Hepatocyte (in vitro differentiated cells): ENCODE results near the gene PCNP.

ENCODE experiments used
- CTCF ChIP-seq: fragments of 200-600 bp; sonication (generic); IDR thresholded peaks from 2 replicates; pipeline ENCODE4 v1.5.1; 2016; ENCODE audit warnings: antibody characterized with exemption, mild to moderate bottlenecking; ENCODE audit not compliant: poor library complexity
- EZH2 ChIP-seq: fragments of 200-600 bp; sonication (generic); IDR thresholded peaks from 2 replicates; pipeline ENCODE4 v1.6.1; 2016; ENCODE audit warnings: antibody characterized with exemption, mild to moderate bottlenecking, borderline replicate concordance
- EZH2phosphoT487 ChIP-seq: fragments of 200-600 bp; sonication (generic); IDR thresholded peaks from one replicate; pipeline ENCODE4 v1.6.1; 2018; ENCODE audit warnings: antibody characterized with exemption, mild to moderate bottlenecking, low read depth, moderate library complexity; ENCODE audit not compliant: unreplicated experiment, severe bottlenecking

- TF ChIP-seq CTCF (no peak), EZH2 (no peak), EZH2phosphoT487 (no peak)
Observed at GRCh38 chr3:101577286-101577685, 3.3 kb downstream of the PCNP start.
